HG03571 (cell line): ENCODE measurements around the gene KIF26B.

Experiments used
- ATAC-seq: cut with Tn5 transposase; IDR thresholded peaks from one replicate; pipeline ENCODE4 v1.9.1; 2021; ENCODE audit not compliant: unreplicated experiment

KIF26B gene

DNA sequence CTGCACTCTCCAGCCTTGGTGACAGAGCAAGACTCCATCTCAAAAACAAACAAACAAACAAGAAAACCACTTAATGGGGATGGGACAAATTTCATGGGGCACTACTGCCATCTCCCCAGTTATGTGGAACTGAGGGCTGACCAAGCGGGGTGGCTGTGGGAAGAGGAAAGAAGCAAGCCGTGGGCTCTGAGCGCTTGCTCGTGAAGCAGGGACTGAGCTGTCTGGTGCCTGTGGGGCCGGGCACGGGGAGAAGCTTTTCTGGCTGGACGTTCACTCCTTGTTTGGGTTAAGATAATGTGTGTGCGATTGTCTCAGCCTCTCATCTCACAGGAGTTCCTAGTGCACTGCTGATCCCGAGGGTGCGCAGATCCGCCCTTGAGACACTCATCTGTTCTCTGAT, 22.0 kb upstream of the KIF26B start:
- ATAC-seq: no peak

DNA sequence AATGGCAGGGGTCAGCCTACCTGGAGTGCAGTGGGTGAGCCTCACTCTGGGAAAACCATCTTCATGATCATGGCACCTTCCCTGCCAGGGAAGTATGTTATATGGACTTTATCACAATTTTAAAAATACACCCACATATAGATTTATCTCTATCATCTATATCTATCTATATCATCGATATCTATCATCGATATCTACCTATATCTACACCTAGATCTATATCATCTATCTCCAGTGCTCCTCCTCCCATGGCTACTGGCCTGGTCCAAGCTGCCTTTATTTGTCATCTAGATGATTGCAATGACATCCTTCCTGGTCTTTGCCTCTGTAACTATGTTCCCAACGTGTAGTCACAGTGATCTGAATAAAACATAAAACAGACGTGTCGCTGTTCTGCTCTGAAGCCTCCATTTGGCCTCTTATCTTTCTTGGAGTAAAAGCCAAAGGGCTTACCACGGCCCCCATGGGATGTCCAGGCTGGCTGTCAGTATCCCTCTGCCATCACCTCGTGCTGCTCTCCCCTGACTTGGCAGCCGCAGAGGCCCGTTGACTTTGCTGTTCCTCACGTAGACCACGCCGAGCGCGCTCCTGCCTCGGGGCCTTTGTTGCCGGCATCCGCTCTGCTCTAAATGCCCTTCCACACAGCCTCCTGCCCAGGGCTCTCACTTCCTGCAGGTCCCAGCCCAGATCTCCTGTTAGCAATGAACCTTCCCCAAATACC, 20.6 kb upstream of the KIF26B start:
- ATAC-seq: no peak

DNA sequence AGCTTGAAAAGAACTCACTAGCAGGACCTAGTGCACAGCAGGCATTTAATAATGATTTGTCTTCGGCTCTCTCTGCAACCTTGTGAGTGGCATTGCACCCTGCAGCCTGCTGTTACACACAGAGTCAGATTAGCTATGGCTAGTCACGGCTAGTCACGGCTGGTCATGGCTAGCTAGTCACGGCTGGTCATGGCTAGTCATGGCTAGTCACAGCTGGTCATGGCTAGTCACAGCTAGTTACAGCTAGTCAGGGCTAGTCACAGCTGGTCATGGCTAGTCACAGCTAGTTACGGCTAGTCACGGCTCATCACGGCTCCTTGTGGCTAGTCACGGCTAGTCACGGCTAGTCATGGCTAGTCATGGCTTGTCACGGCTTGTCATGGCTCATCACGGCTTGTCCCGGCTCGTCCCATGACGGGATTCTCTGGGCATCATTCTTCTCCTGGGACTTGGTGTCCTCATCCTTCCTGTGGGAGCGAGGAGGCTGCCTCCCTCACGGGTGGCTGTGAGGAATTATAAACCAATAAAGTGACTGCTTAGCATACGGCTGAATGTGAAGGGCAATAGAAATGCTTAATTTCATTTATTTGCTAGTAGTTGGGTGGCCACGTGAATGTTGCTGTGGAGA, 12.5 kb upstream of the KIF26B start:
- no peak for ATAC-seq

DNA sequence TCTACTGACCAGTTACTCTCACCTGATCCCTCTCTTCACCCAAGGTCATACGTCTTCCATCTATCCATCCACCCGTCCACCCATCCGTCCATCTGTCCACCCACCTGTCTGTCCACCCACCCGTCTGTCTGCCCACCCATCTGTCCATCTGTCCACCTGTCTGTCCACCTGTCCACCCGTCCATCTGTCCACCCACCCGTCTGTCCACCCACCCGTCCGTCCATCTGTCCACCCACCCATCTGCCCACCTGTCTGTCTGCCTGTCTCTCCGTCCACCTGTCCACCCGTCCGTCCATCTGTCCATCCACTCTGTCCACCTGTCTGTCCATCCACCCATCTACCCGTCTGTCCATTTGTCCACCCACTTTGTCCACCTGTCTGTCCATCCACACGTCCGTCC, 11.8 kb upstream of the KIF26B start:
- ATAC-seq: no peak

DNA sequence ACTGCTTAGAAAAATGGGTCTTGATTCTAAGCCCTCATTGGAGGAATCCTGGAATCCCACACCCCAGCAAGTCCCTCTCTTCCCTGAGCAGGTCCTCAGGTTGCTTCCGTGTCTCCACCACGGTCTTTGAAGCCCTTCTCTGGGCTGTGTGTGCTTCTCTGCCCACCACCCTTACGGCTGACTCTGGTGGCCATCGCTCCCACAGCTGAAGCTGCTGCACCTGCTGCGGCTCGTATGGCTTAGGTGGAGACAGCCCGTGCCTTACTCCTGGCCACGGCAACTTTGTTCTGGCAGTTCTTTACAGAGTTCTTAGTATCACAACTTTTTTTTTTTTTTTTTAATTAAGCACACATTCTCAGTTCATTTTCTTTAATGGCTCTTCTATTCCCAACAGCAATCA, 10.9 kb upstream of the KIF26B start:
- ATAC-seq: no peak

DNA sequence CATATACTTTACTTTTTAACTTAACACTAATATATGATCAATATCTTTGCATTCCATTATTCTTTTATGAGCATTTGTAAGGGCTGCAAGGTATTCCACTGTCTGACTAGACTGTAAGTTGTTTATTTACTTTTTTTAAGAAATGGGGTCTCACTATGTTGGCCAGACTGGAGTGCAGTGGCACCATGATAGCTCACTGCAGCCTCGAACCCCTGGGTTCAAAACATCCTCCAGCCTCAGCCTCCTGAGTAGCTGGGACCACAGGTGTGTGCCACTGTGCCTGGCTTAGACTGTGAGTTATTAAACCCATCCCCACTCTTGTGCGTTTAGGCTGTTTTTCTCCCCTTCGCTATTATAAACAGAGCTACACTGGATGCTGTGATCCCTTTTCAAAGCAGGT, 6.7 kb upstream of the KIF26B start:
- ATAC-seq: no peak

DNA sequence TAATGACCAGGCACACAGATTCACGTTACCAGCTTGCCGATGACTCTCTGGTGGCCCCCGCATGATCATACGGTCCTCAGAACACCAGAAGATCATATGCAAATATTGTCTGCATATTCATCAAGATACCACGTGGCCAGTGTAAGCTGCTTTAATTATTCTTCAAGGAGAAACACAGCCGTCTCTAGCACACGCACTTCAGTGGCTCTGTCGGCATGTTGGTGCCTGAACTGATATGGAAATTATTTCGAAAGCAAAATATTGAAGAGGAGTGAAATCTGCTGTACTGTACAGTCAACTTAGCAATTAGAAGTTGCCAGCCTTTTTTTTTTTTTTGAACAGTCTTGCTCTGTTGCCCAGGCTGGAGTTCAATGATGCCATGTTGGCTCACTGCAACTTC, 5.9 kb upstream of the KIF26B start:
- no peak for ATAC-seq

DNA sequence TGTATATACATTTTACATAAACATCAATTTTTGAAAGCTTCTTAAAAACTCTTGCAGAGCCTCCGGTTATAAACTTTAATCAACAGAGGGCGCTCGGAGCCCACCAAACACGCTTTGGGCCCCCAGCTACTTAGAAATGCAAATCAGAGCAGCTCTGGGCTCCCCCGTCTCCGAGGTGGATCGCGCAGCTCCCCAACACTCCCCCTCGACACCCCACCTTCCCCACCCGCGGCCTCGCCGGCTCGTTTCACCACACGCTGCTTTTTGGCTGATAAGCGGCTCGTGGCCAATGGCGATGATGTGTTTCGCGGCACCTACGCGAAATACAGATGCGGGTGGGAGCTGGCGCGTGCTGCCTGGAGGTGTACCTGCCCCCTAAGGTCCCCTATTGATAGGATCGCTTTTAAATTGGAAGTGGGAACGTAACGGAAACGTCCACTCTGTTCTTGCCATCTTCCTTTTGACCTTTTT, 1.7 kb upstream of the KIF26B start:
- no peak for ATAC-seq

DNA sequence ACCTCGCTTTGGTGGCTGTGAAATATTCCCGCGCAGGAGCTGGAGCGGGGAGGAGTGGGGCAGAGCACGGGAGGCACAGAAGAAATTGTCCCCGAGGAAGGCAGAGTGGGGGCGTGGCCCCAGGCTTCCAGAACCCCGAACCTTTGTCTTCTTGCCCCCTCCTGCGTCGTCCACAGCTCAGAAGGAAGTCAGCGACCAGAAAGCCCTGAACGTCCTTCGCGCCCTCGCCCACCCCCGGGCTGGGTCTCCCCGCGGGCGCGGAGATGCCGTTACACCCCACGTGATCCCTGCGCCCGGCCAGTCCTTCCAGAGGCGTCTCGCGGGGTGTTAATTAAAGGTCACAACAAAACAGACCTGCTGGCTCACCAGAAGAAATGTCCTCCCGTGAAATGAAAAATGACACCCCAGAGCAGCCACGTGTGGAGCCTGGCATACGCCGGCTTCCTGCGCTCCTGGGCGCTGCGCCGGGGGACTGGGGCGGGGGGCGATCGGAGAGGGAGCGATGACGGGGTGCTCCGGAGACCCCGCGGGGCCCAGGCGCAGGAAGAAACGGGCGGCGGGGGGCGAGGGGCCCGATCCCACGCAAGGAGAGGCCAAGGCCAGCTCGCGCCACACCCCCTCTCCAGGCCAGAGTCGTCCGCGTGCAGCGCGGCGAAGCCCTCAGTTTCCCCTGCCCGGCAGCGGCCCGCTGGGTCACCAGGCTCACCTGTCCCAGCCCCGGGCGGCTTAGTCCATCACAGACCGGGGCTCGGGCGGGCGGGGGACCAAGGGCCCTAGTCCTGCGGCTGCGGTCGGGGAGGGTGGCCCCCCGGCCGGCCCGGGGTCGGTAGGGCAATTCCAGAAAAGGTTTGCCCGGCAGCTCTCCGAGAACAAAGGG, 995 bp upstream of the KIF26B start:
- ATAC-seq: no peak

DNA sequence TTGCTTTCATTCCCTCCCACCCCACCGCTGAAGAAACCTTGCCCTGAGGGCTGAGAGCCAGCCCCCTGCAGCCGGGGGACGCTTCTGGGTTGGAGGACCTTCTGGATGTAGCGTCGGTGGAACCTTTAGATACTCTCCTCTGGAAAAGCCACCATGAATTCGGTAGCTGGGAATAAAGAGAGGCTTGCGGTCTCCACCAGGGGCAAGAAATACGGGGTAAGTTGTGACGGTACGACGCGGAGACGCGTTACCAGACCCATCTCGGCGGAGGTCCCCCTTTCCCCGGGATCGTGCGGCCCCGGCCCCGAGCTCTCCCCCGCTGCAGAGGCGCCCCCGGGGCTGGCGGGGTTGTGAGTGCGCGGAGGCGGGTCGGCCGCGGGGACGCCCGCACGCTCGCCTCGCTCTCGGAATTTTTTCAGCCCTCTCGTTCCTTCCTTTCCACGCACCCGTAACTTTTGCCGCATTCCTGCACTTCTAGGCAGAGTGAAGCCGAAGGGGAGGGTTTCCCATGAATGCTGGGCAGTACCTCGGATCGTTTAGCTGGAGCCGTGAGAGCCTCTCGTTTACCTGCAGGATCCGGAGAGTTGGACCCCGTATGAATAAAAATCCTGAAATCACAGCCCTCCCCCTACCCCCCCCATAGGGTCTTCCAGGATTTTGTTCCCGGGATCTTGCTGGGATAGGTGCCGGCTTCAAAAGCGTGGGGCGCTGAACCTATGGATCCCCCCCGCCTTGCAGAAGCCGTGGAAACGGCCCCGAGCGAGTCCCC, 671 bp downstream of the KIF26B start:
- no peak for ATAC-seq

DNA sequence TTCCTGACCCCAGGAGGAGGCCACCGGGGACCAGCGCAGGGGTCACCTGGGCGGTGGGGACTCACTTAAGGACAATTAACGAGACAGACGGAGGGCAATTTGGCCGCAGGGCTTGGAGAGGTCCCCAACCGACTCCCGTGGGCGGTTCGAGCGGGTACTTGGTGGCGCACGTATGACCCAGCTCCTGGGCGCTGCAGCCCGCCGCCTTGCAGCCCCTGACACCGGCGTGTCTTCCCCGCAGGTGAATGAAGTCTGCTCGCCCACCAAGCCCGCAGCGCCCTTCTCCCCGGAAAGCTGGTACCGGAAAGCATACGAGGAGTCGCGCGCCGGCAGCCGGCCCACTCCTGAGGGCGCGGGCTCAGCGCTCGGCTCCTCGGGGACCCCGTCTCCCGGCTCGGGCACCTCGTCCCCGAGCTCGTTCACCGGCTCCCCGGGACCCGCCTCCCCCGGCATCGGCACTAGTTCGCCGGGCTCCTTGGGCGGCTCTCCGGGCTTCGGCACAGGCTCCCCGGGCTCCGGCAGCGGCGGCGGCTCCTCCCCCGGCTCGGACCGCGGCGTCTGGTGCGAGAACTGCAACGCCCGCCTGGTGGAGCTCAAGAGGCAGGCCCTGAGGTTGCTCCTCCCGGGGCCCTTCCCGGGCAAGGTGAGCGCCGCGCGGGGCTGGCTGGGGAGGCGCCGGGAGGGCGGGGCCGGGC, 1.4 kb downstream of the KIF26B start:
- peak; percentile 86 for ATAC-seq

DNA sequence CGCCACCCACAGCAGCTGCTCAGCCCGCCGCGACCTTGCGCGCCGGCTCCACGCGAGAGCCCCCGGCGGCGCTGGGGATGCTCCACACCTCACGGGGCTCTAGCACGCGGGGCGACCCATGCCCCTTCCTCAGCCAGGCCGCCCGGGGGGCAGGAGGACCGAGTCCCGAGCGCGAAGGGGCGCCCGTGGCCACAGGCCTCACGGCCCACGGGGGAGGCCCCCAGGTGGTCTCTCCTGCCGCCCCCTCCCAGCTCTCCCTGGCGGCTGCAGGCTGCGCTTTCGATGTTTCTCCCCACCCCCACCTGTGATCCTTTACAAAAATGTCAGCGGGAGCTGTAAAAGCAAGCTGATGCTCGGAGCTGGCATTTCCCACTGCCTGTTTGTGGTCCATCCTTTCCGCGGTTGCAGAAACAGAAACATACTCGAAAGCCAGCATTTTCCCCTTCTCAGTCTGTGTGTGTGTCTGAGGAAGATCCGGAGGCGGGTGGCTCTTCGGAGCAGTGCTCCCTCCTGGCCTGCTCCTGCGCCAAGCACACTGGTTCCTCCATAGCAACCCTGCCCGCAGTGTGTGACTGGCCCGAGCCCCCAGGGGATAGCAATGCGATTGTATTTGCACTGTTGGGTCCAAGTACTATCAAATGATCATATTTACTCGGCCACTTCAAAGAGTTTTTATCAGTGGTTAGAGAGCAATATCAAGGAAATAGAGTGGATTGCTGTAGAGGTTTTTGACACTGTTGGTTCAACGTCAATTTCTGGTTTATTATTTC, 2.1 kb downstream of the KIF26B start:
- ATAC-seq: no peak

DNA sequence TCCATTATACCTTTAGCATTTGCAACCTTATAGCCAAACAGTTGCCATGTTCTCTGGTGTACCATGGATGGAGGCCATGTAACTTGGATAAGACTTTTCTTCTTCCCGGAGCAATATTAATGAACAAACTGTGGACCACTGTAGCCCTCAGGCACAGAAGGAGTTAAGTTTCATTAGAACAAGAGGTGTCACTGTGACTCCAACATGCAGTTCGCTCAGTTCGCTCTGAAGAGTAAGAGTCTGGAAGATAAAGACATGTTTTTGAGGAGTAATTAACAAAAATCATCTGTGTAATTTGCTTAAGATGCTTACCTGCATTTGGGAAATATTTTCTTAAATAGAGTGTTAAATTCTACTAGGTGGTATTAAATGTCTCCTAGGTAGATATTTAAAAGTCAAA, 4.1 kb downstream of the KIF26B start:
- ATAC-seq: no peak

DNA sequence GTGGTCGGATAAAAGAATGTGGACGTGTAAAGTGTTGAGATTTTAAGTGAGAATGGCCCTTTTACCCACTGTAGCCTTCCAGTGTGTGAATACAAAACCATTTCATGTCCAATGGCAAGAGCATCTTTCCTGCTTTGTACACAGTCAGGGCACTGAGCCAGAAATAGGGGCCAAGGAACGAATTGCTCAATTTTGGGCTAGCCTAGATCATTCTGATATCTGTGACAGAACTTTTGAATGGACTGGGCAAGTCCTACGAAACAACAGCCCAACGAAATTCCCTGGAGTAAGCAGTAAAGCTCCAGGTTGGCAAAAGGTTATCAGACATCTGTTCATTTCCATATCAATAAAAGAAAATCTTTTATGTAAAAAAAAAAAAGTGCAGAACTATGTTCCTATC, 5.5 kb downstream of the KIF26B start:
- ATAC-seq: no peak

DNA sequence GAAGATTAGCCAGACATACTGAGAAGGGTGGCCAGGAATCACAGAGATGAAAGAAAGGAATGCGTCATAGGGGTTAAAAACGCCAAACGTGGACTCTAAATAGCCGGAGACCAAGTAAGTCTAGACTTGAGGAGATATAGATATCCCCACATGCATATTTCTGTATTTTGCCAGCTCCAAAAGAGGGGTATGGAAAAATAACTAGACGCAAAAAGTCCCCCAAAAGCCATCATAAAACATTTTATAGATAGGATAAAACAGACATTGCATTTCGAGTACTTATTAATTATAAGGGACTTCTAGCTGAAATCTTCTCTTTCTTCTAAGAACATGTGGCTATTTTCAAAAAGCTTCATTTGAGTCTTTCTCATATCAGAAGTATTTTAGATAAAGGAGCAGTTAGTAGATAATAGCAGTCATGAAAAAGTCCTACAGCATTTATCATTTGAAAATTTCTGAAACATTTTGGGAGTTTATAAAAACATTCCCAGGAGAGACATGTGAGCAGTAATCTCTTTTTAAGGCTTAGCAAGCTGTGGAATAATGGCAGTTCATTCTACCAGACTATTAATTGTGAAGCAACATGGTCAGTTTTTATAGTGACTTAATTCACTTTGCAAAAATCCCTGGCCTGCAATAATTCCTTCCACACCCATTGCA, 6.1 kb downstream of the KIF26B start:
- ATAC-seq: no peak

DNA sequence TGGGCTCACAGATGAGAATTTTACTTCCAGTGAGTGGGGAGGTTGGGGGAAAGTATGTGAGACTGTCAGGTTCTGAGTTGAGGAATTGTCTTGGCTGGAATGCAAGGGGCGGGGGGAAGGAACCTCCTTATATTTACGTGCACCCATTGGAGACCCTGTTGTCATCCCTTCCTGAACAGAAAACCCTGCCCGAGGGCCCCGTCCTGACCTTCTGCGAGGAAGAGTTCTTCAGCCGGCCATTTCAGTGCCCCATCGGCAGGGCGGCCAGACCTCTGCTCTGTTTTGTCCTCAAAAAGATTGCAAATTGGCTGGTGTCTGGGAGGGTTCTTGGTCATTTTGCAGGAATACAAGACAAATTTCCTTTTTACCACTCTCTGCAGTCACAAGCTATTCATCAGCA, 7.1 kb downstream of the KIF26B start:
- no peak for ATAC-seq

DNA sequence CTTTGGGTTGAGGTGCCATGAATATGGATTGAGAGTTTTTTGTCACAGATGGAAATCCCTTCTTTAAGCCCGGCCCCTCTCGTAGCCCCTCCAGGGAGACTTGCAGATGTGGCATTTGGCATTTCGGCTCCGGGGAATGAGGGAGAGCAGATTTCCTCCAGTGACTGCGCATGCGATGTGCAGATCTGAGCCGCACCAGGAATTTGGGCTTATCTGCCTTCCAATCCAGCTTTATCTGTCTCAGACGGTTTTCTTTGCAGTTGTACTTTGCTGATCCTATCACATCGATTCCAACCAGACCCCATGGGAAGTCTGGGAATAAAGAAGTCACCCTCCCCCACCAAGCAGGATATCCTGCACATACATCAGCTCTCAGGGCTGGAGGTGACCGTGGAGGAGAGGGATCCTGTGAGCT, 11.7 kb downstream of the KIF26B start:
- no peak for ATAC-seq

DNA sequence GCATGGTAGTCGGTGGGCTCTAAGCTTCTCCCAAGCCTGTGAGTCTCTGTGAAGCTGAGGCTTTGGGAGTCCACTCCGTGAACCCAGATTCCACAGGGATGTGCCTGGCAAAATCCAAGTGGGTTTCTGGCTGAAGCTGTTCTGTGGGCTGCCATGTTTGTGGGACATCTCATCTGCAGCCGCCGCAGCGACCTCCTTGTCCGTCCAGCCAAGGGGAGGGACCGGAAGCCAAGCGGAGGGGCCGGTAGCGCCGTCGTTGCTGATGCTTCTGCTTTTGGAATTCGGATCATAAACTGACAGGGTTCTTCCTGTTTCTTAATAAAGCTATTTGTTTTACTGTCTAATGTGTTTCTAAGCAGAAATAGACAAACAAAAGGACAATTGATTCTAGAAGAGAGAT, 13.3 kb downstream of the KIF26B start:
- no peak for ATAC-seq

DNA sequence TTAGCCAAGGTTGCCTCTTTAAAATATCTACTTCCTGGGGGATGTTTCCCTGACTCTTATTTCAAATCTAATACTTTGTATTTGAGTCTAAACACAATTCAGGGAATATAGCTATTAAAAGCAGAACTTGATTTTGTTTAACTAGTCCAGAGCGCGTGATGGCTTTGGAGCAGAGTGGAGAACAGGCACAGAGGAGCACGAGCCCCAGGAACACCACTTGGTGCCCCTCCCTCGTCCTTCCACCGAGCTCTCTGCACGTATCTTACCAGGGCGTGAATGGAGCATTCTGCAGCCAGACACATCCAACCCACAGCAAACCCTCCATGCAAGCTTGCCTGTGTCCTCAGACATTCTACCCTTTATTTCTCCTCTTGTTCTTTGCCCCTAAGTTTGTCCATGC, 14.1 kb downstream of the KIF26B start:
- no peak for ATAC-seq
